ENCODE data around the gene FREM2. TPM values are rescaled to one million over a fixed set of nuclear protein-coding genes. Genes with fewer than 3 reads are reported as not detected.

The FREM2 gene
- total and polyA plus RNA-seq, 2 experiments from 2014 or later: 2.4 to 29.8 TPM

- no peaks in the 10 kb centered on the region for H3F3A ChIP-seq (replicated peaks; ENCODE audit: low read depth)
- H3K9me3 Mint-ChIP-seq: no peaks in the 10 kb centered on the region
- DNase-seq (ENCODE audit: low spot score) (peak; percentile 64), ATAC-seq (peak; percentile 87)
- H3K79me2 ChIP-seq (replicated peaks; ENCODE audit: insufficient read depth): no peaks in the 10 kb centered on the region
- no peak overlapping the region for H3K27ac Mint-ChIP-seq
- peaks cover 17% of the 10 kb centered on the region for H3K4me1 Mint-ChIP-seq
- no peak overlapping the region for H3K4me3 ChIP-seq
- no peaks in the 10 kb centered on the region for H3K36me3 ChIP-seq (ENCODE audit: insufficient read depth)
- no peak overlapping the region for H3K4me3 Mint-ChIP-seq
- no peaks in the 10 kb centered on the region for H3K9me2 ChIP-seq (ENCODE audit: insufficient read depth)
- H3K4me1 ChIP-seq (ENCODE audit: insufficient read depth): no peaks in the 10 kb centered on the region
- no peaks in the 10 kb centered on the region for H3K27me3 Mint-ChIP-seq (ENCODE audit: insufficient read depth, low read depth, poor library complexity)
- TF ChIP-seq, protein P1, sequence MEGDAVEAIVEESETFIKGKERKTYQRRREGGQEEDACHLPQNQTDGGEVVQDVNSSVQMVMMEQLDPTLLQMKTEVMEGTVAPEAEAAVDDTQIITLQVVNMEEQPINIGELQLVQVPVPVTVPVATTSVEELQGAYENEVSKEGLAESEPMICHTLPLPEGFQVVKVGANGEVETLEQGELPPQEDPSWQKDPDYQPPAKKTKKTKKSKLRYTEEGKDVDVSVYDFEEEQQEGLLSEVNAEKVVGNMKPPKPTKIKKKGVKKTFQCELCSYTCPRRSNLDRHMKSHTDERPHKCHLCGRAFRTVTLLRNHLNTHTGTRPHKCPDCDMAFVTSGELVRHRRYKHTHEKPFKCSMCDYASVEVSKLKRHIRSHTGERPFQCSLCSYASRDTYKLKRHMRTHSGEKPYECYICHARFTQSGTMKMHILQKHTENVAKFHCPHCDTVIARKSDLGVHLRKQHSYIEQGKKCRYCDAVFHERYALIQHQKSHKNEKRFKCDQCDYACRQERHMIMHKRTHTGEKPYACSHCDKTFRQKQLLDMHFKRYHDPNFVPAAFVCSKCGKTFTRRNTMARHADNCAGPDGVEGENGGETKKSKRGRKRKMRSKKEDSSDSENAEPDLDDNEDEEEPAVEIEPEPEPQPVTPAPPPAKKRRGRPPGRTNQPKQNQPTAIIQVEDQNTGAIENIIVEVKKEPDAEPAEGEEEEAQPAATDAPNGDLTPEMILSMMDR (conservative IDR thresholded peaks at IDR 0.05; ENCODE audit: low read depth in 2 of 2): no peak
- TF ChIP-seq, protein P2, sequence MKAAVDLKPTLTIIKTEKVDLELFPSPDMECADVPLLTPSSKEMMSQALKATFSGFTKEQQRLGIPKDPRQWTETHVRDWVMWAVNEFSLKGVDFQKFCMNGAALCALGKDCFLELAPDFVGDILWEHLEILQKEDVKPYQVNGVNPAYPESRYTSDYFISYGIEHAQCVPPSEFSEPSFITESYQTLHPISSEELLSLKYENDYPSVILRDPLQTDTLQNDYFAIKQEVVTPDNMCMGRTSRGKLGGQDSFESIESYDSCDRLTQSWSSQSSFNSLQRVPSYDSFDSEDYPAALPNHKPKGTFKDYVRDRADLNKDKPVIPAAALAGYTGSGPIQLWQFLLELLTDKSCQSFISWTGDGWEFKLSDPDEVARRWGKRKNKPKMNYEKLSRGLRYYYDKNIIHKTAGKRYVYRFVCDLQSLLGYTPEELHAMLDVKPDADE (IDR thresholded peaks at IDR 0.05): no peak
- no peak overlapping the region for H3K27ac ChIP-seq (ENCODE audit: low read depth)
- H2AFZ ChIP-seq: no peak overlapping the region
- H3K36me3 Mint-ChIP-seq (ENCODE audit: low read depth): no peaks in the 10 kb centered on the region; the same call in 2 of the 3 replicates
- no peak overlapping the region for H3K4me2 ChIP-seq
- no peaks in the 10 kb centered on the region for H4K20me1 ChIP-seq (replicated peaks; ENCODE audit: insufficient read depth)
- H3K27me3 ChIP-seq (ENCODE audit: insufficient read depth): no peaks in the 10 kb centered on the region
Measured at GRCh38 chr13:38824342-38824741, 137.5 kb downstream of the FREM2 start.

- no peaks in the 10 kb centered on the region for H3F3A ChIP-seq (replicated peaks; ENCODE audit: low read depth)
- H4K20me1 ChIP-seq (replicated peaks; ENCODE audit: insufficient read depth): no peaks in the 10 kb centered on the region
- H3K9me2 ChIP-seq (ENCODE audit: insufficient read depth): no peaks in the 10 kb centered on the region
- Mint-ChIP-seq H3K4me3 (no peak overlapping the region), H3K4me1 (peaks cover 17% of the 10 kb centered on the region), H3K27me3 (ENCODE audit: insufficient read depth, low read depth, poor library complexity) (peaks cover 3% of the 10 kb centered on the region), H3K27ac (no peak overlapping the region), H3K9me3 (no peaks in the 10 kb centered on the region), H3K36me3 (ENCODE audit: low read depth) (no peaks in the 10 kb centered on the region; the same call in 2 of the 3 replicates)
- no peak overlapping the region; the same call in 1 of the 2 replicates for H3K27ac ChIP-seq (ENCODE audit: low read depth)
- no peak for ATAC-seq
- TF ChIP-seq JUNB (IDR thresholded peaks at IDR 0.05; ENCODE audit: unreplicated experiment) (no peak), ZNF331 (CRISPR knock-in tag; IDR thresholded peaks at IDR 0.05; ENCODE audit: low read depth) (no peak), POLR2AphosphoS5 (IDR thresholded peaks at IDR 0.05; ENCODE audit: low read depth) (no peak), ZNF114 (CRISPR knock-in tag; IDR thresholded peaks at IDR 0.05) (no peak), ZNF462 (CRISPR knock-in tag; IDR thresholded peaks at IDR 0.05) (no peak), EZH2phosphoT487 (IDR thresholded peaks at IDR 0.05; ENCODE audit: unreplicated experiment) (no peak), CREB1 (CRISPR knock-in tag; IDR thresholded peaks at IDR 0.05; ENCODE audit: low read depth) (no peak), STAT1 (IDR thresholded peaks at IDR 0.05; ENCODE audit: unreplicated experiment) (no peak)
- H3K27me3 ChIP-seq (ENCODE audit: insufficient read depth): no peaks in the 10 kb centered on the region
- H3K4me1 ChIP-seq (ENCODE audit: insufficient read depth): no peaks in the 10 kb centered on the region
- no peaks in the 10 kb centered on the region for H3K79me2 ChIP-seq (replicated peaks; ENCODE audit: insufficient read depth)
- no peak overlapping the region for H3K4me3 ChIP-seq
- no peaks in the 10 kb centered on the region for H3K36me3 ChIP-seq (ENCODE audit: insufficient read depth)
- no peak overlapping the region for H2AFZ ChIP-seq
- DNase-seq (ENCODE audit: low spot score): no peak
- H3K4me2 ChIP-seq: no peak overlapping the region
Measured at GRCh38 chr13:38826182-38826813, 139.4 kb downstream of the FREM2 start.

Data from GM23338 (cell line).